ENCODE measurements around the gene SAA4. TPM values are rescaled to one million over a fixed set of nuclear protein-coding genes. Genes with fewer than 3 reads are reported as not detected.

SAA4 gene
- total and polyA plus RNA-seq, 2 of the 8 experiments (the other 6 are each of a cell fraction or from before 2014, with no cell fraction given): not detected

GRCh38 chr11:18203723-18204122 lies 32.9 kb downstream of the SAA4 start:
- Histone ChIP-seq H3K36me3 (ENCODE audit: control insufficient read depth in 2 of 4, insufficient read depth in 4 of 4, low read length in 3 of 4) (no peaks in the 10 kb centered on the region), H3K27ac (ENCODE audit: low read depth, low read length) (no peak overlapping the region), H3K27me3 (replicated peaks in 1 of 4; ENCODE audit: control insufficient read depth in 3 of 4, extremely low read depth in 1 of 4, insufficient read depth in 3 of 4, low read length in 3 of 4) (no peaks in the 10 kb centered on the region), H3K79me1 (ENCODE audit: low read depth, low read length) (no peaks in the 10 kb centered on the region), H3K9me3 (ENCODE audit: insufficient read depth in 2 of 2, low read depth in 1 of 2, low read length in 1 of 2) (no peaks in the 10 kb centered on the region), H3K4me2 (ENCODE audit: insufficient read depth in 1 of 2, low read depth in 2 of 2, low read length in 2 of 2) (peak overlapping the region in 1 of 2 experiments; percentile 64; a peak in 2 of 4 replicates), H4K5ac (ENCODE audit: insufficient read length, low read depth, low read length) (no peak overlapping the region), H3K18ac (ENCODE audit: extremely low read depth, low read length) (no peak overlapping the region), H3K56ac (replicated peaks; ENCODE audit: insufficient read length, low read depth, low read length) (no peak overlapping the region), H3K23me2 (ENCODE audit: low read depth, low read length) (no peaks in the 10 kb centered on the region), H4K8ac (ENCODE audit: extremely low read depth, insufficient read depth, low read length) (no peak overlapping the region), H4K20me1 (replicated peaks in 1 of 2; ENCODE audit: control insufficient read depth in 1 of 2, insufficient read depth in 2 of 2, low read length in 2 of 2) (no peaks in the 10 kb centered on the region), H3K9ac (replicated peaks in 1 of 4; ENCODE audit: extremely low read depth in 1 of 4, low read depth in 3 of 4, low read length in 3 of 4) (no peak overlapping the region), H3K14ac (ENCODE audit: insufficient read length) (no peak overlapping the region), H2BK120ac (replicated peaks; ENCODE audit: low read depth, low read length) (no peak overlapping the region), H3K4me3 (ENCODE audit: extremely low read depth in 1 of 4, insufficient read depth in 2 of 4, low read depth in 3 of 4, low read length in 4 of 4) (no peak overlapping the region), H3K4me1 (replicated peaks in 1 of 4; ENCODE audit: control insufficient read depth in 3 of 4, insufficient read depth in 4 of 4, low read length in 3 of 4) (no peaks in the 10 kb centered on the region), H2BK12ac (ENCODE audit: low read depth, low read length) (no peak overlapping the region), H2BK15ac (ENCODE audit: low read length) (no peak overlapping the region), H3K23ac (ENCODE audit: insufficient read length) (no peak overlapping the region), H4K91ac (replicated peaks; ENCODE audit: insufficient read length, low read length) (no peak overlapping the region), H2BK5ac (ENCODE audit: low read depth, low read length) (no peak overlapping the region), H2BK20ac (ENCODE audit: low read length) (no peak overlapping the region), H3K79me2 (ENCODE audit: control insufficient read depth in 1 of 2, insufficient read depth in 2 of 2, low read length in 2 of 2) (no peaks in the 10 kb centered on the region), H3K4ac (replicated peaks; ENCODE audit: insufficient read length, low read depth, low read length) (no peak overlapping the region), H2AK5ac (ENCODE audit: low read depth, low read length) (no peak overlapping the region), H2AFZ (ENCODE audit: low read length) (peak overlapping the region; percentile 83)
- POLR2A ChIA-PET (ENCODE audit: partially characterized antibody): interaction anchor here (0.5 to 1.2 kb wide), 2 partner anchors 88 to 659 kb away, joined by 3 to 8 read pairs; partner anchors contain the start of gene USH1C
- DNase-seq (ENCODE audit: low read depth in 1 of 2, low spot score in 2 of 2) (peak in 1 of 2 experiments; percentile 58), FAIRE-seq (peak; percentile 87)
- WGBS, 2 experiments (ENCODE audit: extremely low coverage in 1 of 2, insufficient coverage in 1 of 2, insufficient read length in 1 of 2, insufficient replicate concordance in 2 of 2, low coverage in 1 of 2, low lambda C conversion rate in 2 of 2, missing lambda C conversion rate in 1 of 2): 5% methylated on average over 6 of the region's 6 CpGs; no CpG with 5 or more reads in 1 of the 2 experiments
- CTCF ChIA-PET (ENCODE audit: partially characterized antibody): interaction anchor here (0.6 to 2.7 kb wide), 36 partner anchors 8 to 448 kb away, joined by 3 to 55 read pairs (median 6); partner anchors contain the start of genes MRGPRX4, SAA1 and SAAL1
- TF ChIP-seq TAF1 (IDR thresholded peaks at IDR 0.05; ENCODE audit: low read depth, low read length) (no peak), SIN3A (conservative IDR thresholded peaks at IDR 0.05 in 1 of 2, IDR thresholded peaks at IDR 0.05 in 1 of 2; ENCODE audit: low read depth in 1 of 2, low read length in 2 of 2) (peak in 1 of 2 experiments; percentile 62; a peak in 2 of 4 replicates), CTCF (IDR thresholded peaks at IDR 0.05; ENCODE audit: control extremely low read depth in 1 of 3, insufficient read depth in 1 of 3, low read depth in 1 of 3, low read length in 3 of 3) (peak; percentile 53 to 91 (median 80)), TEAD4 (IDR thresholded peaks at IDR 0.05; ENCODE audit: low read depth, low read length) (peak; percentile 59), RAD21 (IDR thresholded peaks at IDR 0.05 in 1 of 2, conservative IDR thresholded peaks at IDR 0.05 in 1 of 2; ENCODE audit: low read depth in 2 of 2, low read length in 2 of 2) (peak; percentile 90 to 94), SP4 (IDR thresholded peaks at IDR 0.05; ENCODE audit: low read length) (no peak), GABPA (IDR thresholded peaks at IDR 0.05; ENCODE audit: borderline replicate concordance, insufficient read depth, low read length) (no peak), SP1 (IDR thresholded peaks at IDR 0.05; ENCODE audit: low read depth, low read length) (no peak), YY1 (IDR thresholded peaks at IDR 0.05; ENCODE audit: low read depth, low read length) (peak; percentile 68)
